CD4-positive, alpha-beta T cell treated with Interleukin-1 beta for 1 hour (primary cell): Measurements from ENCODE around the gene RELL2.
A peak's percentile ranks its signal among the peaks of the same experiment; 100 is the strongest.
"Not testable (repeated sequence)": the region's sequence is repeated elsewhere in the genome, so short reads cannot be mapped to it uniquely, and the experiment has no call there.

Experiments used
- DNase-seq, 2 donors: peaks; one replicate each; pipeline ENCODE4 v3.0.0-alpha.2; 2020 to 2022

RELL2 gene

GRCh38 chr5:141636413-141637122 is at the start of gene RELL2, which contains the start of gene HDAC3:
Gene RELL2, plus strand, starts transcription at chr5:141636997. Its CDS starts 1,229 bp downstream, at chr5:141638226.
Gene HDAC3, minus strand, starts transcription at chr5:141636849. Its CDS starts 59 bp downstream, at chr5:141636790.
- DNase-seq = peak; percentile 91 to 93

GRCh38 chr5:141590127-141590526 is 46.7 kb upstream of the RELL2 start:
- no peak for DNase-seq

GRCh38 chr5:141596867-141597266 is 39.9 kb upstream of the RELL2 start:
- no peak for DNase-seq

GRCh38 chr5:141597394-141597793 is 39.4 kb upstream of the RELL2 start:
- no peak for DNase-seq

- DNase-seq = no peak
Measured at GRCh38 chr5:141597814-141598213, 39.0 kb upstream of the RELL2 start.

GRCh38 chr5:141598391-141599345 is 38.1 kb upstream of the RELL2 start:
- no peak for DNase-seq

GRCh38 chr5:141602606-141603005 is 34.2 kb upstream of the RELL2 start:
- no peak for DNase-seq

GRCh38 chr5:141603923-141604717 is 32.7 kb upstream of the RELL2 start:
- peak; percentile 45 to 79 for DNase-seq

- peak; percentile 85 to 86 for DNase-seq
Measured at GRCh38 chr5:141605523-141606277, 31.1 kb upstream of the RELL2 start.

GRCh38 chr5:141608046-141608445 is 28.8 kb upstream of the RELL2 start:
- no peak for DNase-seq

GRCh38 chr5:141608557-141608956 is 28.2 kb upstream of the RELL2 start:
- no peak for DNase-seq

- DNase-seq = no peak
Measured at GRCh38 chr5:141609044-141609443, 27.8 kb upstream of the RELL2 start.

GRCh38 chr5:141609921-141610320 is 26.9 kb upstream of the RELL2 start:
- DNase-seq = not testable (repeated sequence)

- DNase-seq = no peak
Measured at GRCh38 chr5:141611289-141611688, 25.5 kb upstream of the RELL2 start.

GRCh38 chr5:141613344-141613743 is 23.5 kb upstream of the RELL2 start:
- DNase-seq = no peak

GRCh38 chr5:141615991-141616720 is 20.6 kb upstream of the RELL2 start:
- no peak for DNase-seq

GRCh38 chr5:141617128-141617527 is 19.7 kb upstream of the RELL2 start:
- no peak for DNase-seq

- DNase-seq = no peak
Measured at GRCh38 chr5:141617682-141618029, 19.1 kb upstream of the RELL2 start.

GRCh38 chr5:141618030-141618803 is 18.6 kb upstream of the RELL2 start:
- peak; percentile 36 to 66 for DNase-seq

GRCh38 chr5:141618804-141619554 is 17.8 kb upstream of the RELL2 start, which contains the start of gene DIAPH1:
Gene DIAPH1, minus strand, starts transcription at chr5:141619000. Its CDS starts 86 bp downstream, at chr5:141618914.
- DNase-seq = peak; percentile 98
